GOT3 (cell line): ENCODE measurements around the gene MVB12B.

Source experiments
- DNase-seq: peaks from one replicate; lab custom pipeline; 2025; ENCODE audit warnings: mixed read lengths; lab: John Stamatoyannopoulos, UW

The MVB12B gene

GRCh38 chr9:126504977-126505455 lies 178.4 kb downstream of the MVB12B start:
- no peak for DNase-seq

- no peak for DNase-seq
These were observed 179.2 kb downstream of the MVB12B start for GRCh38 chr9:126505697-126506346.

- no peak for DNase-seq
These were observed 180.0 kb downstream of the MVB12B start for GRCh38 chr9:126506361-126507317.

- no peak for DNase-seq
These were observed 180.9 kb downstream of the MVB12B start for GRCh38 chr9:126507318-126508109.

- no peak for DNase-seq
These were observed 181.6 kb downstream of the MVB12B start for GRCh38 chr9:126508171-126508591.

GRCh38 chr9:126508928-126509327 lies 182.3 kb downstream of the MVB12B start:
- no peak for DNase-seq

GRCh38 chr9:126509718-126510117 lies 183.1 kb downstream of the MVB12B start:
- no peak for DNase-seq

- DNase-seq, result no peak
These were observed 183.9 kb downstream of the MVB12B start for GRCh38 chr9:126510564-126510963.

GRCh38 chr9:126511411-126511810 lies 184.8 kb downstream of the MVB12B start:
- no peak for DNase-seq

GRCh38 chr9:126513159-126514036 lies 186.8 kb downstream of the MVB12B start:
- no peak for DNase-seq

GRCh38 chr9:126514037-126514821 lies 187.6 kb downstream of the MVB12B start:
- DNase-seq, result no peak

- DNase-seq, result no peak
These were observed 188.6 kb downstream of the MVB12B start for GRCh38 chr9:126515001-126515872.

GRCh38 chr9:126515873-126516505 lies 189.4 kb downstream of the MVB12B start:
- no peak for DNase-seq

- no peak for DNase-seq
These were observed 189.9 kb downstream of the MVB12B start for GRCh38 chr9:126516561-126516935.

- no peak for DNase-seq
These were observed 190.6 kb downstream of the MVB12B start for GRCh38 chr9:126516936-126517832.

- no peak for DNase-seq
These were observed 191.3 kb downstream of the MVB12B start for GRCh38 chr9:126517833-126518356.

GRCh38 chr9:126518763-126519162 lies 192.1 kb downstream of the MVB12B start:
- no peak for DNase-seq
